Measurements from ENCODE around the gene AP1S3.
"Not testable (repeated sequence)": the region's sequence is repeated elsewhere in the genome, so short reads cannot be mapped to it uniquely, and the experiment has no call there.

AP1S3 gene

DNA sequence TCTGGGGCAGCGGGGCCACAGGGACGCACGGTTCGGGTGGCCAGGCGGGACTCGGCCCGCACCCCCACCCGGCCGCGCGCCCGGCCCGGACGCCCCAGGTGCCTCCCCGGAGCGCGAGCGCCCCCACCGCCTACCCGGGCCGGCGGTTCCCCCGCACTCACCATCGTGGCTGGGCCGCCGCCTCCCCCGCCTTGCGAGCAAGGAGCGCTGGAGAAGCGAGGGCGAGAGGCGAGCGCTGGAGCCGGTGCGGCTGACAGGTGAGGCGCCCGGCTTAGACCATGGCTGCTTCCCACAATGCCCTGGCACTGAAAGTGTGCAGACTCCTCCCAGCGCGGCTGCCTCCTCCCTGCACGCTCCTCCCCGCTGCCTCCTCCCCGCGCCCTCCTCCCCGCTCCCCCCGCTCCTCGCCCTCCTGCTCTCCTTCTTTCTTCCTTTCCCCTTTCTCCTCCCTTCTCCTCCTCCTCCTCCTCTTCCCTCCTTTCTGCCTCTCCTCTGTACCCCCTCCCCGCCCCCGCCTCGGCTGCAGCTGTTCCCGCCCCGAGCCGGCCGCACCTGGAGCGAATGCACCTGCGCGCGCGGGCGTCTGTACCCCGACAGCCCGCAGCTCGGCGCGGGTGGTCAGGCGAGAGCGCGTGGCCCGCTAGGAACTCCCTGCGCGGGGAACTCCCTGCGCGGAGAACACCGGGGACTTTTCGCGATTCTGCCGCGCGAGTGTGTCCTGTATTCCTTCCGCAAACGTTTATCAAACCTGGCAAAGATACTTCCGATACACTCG lies at the start of gene AP1S3:
Gene AP1S3, minus strand, starts transcription at position 296 of the 775 bp plus-strand sequence. Its CDS starts 132 bp downstream, at position 164.
- DNase-seq: peak; percentile 86

DNA sequence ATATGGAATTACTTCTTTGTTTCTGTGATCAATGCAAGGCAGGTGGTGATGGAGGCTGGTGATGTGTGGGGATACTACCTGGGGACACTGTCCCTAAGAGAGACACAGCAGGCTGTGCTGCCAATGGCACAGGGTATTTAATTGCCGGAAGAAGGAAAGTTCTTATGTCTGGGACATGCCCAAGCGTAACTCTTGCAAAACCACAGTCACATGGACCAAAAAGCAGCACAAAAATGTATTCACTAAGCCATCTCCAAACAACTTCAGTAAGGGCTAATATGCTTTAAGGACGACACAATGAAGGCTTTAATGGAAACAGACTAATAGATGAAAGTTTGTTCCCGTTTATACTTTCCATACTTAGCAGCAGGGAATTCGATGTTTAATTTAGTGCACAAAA lies 49.7 kb upstream of the AP1S3 start:
- DNase-seq: no peak

DNA sequence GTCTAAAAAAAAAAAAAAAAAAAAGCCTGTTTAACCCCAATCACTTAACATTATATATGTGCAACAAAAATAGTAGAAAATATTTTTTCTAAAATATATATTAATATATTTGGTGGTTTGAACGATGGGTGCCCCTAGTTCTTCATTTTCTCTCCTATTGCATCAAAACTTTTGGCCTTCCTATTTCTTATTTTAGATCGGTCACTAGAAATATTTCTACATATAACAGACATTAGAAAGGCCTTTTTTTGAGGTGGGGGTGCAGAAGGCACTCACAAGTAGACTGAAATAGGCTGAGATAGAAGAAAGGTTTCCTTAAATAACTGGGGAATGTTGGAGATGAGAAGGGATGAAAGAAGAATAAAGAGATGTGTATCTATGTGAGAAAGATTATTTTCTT lies 49.3 kb upstream of the AP1S3 start:
- DNase-seq: no peak

DNA sequence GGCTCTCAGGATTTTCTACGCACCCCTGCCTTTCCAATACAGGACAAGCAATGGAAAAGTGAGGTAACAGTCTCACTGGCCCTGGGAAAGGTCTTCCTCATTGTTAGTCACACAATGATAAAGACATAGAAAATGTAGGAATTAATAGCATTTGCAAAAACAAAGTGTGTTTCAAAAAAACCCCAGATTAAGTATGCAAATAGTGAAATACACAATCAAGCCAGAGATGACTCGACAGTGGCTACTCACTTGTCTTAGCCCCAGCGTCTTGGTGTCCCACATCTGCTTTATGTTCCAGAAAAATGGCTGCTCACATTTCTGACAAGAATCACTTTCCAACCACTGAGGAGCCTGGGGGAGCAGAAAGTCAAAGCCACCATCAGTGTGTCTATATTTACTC lies 47.0 kb upstream of the AP1S3 start:
- DNase-seq: no peak

DNA sequence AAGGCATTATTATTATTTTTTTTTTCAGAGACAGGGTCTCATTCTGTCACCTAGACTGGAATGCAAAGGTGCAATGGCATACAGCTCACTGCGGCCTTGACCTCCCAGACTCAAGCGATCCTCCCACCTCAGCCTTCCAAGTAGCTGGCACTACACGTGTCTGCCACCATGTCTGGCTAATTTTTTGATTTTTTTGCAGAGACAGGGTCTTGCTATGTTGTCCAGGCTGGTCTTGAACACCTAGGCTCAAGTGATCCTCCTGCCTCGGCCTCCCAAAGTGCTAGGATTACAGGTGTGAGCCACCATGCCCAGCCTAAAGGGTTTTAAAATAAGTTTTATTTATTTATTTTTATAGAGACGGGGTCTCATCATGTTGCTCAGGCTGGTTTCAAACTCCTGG lies 45.3 kb upstream of the AP1S3 start:
- no peak for DNase-seq

DNA sequence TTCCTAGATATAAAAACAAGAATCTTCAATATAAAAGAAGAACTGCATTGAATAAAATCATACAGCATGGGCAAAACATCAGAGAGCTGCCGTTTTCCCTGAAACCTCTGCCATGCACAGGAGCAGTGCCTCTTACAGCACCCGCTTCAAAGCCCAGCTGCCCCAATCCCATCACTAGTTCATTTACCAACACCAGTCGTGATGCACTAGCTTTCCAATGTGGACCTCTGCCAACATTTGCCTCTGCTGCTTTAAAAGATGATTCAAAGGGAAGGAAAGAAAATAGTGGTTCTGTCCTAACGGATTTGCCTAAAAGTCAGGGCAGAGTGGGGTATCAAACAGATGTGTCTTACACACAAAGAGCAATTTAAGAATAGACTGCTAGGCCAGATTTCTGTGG lies 43.4 kb upstream of the AP1S3 start:
- no peak for DNase-seq

DNA sequence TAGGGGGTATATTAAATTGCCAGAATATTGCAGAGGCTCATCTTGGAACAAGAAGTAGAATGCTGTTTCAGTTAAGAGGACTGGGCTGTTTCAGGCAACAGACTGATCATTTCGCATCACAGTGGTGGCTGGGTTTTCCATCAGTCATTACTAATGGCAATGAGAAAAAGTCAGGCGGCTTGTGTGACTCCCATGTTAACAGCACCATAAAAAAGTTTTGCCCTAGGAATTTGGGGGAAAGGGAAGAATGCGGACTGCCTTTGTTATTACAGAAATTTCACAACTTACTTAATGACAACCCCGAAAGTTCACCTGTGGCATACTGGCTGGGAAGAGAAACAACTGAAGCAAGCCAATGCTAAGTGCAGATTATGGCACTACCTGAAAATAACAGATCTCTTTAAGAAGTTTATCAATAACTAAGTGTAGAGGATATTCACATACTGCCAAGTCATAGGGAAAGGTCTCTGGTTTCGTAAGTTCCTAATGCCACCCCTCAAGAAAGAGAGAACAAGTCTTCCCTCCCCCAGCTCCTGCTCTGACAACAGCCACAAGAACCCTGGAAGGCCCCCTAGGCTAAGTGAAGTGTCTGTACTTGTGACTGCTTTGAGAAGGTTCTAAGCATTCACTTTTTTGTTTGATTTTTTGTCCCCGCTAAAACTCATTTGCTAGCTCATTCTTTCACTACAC lies 40.5 kb upstream of the AP1S3 start:
- peak; percentile 37 for DNase-seq

DNA sequence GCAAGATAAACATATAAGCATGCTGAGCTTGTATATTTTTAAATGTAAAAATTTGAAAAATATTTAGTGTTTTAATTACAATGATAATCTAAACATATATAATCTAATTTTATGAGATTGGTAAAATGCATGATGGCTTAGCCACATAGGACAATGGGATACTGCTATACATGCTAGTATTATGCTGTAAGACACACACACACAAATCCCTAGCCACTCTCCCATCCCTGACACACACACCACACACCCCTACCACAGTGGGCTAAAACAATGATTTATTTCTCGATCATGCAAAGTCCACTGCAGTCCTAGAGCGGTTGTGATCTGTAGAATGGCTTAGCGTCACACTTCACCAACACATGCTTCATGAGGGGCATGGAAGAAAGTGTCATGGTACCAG lies 36.3 kb upstream of the AP1S3 start:
- DNase-seq: no peak

DNA sequence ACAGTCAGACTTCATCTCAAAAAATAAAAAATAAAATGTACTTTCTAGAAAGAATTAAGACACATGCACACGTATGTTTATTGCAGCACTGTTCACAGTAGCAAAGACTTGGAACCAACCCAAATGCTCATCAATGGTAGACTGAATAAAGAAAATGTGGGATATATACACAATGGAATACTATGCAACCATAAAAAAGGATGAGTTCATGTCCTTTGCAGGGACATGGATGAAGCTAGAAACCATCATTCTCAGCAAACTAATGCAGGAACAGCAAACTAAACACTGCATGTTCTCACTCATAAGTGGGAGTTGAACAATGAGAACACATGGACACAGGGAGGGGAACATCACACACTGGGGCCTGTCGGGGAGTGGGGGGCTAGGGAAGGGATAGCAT lies 35.4 kb upstream of the AP1S3 start:
- DNase-seq: not testable (repeated sequence)

DNA sequence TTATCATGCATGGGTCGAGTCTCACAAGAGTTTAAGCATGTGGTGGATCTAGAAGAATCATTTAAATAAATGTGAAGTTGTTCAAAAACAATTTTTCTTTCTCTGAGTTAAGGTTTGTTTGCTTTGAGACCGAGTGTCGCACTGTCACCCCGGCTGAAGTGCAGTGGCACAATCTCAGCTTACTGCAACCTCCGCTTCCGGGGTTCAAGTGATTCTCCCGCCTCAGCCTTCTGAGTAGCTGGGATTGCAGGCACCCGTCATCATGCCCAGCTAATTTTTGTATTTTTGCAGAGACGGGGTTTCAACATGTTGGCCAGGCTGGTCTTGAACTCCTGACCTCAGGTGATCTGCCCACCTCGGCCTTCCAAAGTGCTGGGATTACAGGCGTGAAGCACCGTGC lies 34.3 kb upstream of the AP1S3 start:
- DNase-seq: not testable (repeated sequence)

DNA sequence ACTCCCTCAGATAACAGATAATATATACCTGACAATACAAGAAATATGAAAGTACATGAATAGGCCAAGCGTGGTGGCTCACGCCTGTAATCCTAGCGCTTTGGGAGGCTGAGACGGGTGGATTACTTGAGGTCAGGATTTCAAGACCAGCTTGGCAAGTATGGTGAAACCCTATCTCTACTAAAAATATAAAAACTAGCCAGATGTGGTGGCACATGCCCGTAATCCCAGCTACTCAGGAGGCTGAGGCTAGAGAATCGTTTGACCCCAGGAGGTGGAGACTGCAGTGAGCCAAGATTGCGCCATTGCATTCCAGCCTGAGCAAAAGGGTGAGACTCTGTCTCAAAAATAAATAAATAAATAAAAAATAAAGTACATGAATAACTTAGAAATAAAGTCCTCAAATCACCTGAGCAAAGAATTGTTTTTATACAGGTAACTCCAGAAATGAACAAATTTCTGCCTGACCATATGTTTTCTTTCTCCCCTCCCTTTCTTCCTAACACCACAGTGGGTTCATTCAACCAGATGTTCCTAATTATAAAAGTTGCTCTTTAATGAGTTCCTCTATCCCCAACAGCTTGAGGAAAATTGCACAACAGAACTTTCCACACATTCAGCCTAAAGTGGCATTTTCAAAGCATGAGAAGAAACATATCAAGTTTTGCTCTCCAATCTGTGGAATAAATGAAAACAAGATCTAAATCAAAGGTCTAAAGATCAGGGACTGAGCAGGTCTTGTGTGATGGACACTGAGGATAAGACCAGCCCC lies 33.6 kb upstream of the AP1S3 start:
- peak; percentile 58 for DNase-seq

DNA sequence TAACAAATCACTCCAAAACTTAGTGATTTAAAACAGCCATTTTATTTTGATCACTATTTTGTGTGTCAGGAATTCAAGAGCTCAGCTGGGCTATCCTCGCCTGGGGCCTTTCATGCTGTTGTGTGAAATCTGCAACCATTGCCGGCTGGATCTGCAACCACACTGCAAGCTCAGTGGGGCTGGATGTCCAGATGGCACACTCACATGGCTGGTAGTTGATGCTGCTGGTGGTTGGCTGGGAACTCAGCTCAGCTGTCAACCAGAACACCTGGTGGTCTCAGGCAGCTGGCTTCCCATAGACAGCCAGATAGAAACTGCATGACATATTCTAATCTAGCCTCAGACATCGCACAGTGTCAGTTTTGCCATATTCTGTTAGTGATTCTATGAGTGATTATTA lies 30.6 kb upstream of the AP1S3 start:
- no peak for DNase-seq

DNA sequence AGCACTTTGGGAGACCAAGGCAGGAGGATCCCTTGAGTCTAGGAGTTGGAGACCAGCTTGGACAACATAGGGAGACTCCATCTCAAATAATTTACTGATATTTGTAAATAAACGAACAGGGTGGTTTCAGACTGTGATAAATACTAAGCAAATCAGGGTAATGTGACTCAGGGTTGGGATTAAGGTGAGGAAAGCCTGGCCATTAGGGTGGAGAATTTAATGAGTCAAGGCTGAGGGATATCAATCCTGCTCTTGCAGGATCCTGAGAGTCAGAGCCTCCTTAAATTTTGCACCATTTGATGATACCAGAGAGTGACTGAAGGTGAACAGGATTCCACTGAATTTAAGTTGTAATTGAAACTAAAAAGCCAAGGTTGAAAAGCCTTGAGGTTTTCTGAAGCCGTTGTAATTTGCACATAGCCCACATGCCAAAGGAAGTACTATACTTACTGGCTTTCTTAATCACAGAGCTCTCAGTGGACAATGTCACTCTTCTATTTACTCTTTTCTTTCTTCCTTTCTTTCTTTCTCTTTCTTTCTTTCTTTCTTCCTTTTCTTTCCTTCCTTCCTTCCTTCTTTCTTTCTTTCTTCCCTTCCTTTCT lies 28.6 kb upstream of the AP1S3 start:
- peak; percentile 23 for DNase-seq

DNA sequence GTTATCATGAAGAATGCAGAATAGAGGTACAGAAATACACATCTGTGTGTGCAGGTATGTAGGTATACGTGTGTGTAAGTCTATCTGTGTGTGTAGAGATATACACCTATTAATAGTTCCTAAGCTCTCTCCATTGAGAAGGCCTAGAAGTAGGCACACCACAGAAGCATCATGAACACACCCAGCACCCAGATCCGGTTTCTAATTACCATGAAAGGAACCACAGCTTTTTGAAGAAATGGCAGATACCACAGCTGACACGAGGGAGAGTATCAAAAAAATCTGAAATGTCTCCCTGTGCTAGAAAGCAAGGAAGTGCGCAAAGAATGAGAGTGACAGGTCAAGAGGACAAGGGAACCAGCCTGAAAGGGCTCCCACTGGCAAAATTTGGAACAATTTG lies 27.7 kb upstream of the AP1S3 start:
- DNase-seq: no peak

DNA sequence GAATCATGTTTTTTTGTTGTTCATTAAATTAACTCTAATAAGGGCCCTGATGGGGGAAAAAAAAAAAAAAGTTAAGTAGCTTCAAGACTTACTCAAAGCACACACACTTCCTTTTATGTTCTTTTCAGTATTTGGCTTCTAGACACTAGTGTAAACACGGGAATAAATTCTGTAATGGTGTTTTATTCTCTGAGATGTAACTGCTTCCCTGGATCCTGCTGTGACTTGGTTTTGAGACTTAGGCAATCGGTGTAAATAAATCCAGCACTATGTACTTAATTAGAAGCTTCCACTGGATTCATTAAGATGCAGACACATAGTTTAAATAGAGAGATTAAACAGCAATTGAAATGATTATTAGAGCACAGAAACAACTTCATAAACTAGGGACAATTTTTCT lies 26.1 kb upstream of the AP1S3 start:
- no peak for DNase-seq

DNA sequence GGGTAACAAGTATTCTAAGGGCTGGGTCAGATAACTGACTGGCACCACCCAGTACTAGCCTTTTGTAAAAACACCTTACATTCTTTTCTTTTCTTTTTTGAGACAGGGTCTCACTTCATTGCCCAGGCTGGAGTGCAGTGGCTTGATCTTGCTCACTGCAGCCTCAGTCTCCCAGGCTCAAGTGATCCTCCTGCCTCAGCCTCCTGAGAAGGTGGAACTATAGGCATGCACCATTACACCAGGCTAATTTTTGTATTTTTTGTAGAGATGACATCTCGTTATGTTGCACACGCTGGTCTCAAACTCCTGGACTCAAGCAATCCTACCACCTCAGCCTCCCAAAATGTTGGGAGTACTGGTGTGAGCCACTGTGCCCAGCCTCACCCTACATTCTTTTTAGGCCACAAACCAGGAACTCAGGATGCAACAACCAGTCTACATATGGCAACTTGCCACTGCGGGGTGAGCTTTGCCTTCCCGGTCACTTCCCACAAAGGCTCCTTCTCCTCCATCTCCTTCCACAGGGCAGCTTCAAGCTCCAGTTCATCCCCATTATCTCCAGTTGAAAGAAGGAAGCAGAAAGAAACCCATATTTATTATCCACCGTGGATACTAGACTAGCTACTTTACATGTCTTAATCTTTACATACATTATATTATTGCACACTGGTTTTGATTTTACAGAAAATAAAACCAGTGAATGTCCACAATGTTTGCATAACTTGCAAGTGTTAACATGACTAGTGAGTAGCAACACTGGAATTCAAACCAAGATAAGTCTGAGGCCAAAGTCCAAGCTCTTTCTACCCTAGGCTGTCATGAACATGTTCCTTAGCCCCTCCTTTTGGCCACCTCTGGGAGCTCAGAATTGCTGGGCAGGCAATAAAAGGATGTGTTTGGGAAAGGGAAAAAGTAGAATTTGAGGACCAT lies 23.7 kb upstream of the AP1S3 start:
- DNase-seq: no peak

DNA sequence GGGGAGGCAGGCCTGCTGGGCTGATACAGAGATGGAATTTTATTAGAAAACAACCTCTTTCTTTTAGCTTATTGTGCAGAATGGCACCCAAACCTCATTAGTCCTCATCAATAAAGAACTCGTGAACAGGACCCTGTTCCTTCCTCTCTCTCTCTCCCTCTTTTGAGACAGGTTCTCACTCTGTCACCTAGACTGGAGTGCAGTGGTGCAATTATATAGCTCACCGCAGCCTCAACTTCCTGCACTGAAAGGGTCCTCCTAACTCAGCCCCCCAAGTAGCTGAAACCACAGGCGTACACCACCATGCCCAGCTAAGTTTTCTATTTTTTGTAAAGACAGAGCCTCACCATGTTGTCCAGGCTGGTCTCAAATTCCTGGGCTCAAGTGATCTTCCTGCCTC lies 21.7 kb upstream of the AP1S3 start:
- no peak for DNase-seq

DNA sequence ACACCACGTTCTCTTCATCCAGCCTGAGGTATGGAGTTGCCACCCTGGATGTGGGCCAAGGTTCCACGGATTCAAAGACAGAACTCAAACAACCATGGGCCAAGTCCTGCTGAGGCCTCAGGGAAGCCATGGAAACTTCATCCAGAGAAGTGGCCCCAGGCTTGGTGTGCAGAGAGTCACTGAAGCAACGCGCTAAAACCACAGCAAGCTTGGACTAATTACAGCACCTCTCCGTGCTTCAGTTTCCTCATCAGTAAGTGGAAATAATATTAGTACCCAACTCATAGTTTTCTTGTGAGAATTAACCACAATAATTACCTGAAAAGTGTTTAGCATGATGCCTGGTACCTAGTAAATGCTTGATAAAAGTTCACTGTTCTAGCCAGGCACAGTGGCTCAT lies 19.2 kb upstream of the AP1S3 start:
- DNase-seq: no peak

DNA sequence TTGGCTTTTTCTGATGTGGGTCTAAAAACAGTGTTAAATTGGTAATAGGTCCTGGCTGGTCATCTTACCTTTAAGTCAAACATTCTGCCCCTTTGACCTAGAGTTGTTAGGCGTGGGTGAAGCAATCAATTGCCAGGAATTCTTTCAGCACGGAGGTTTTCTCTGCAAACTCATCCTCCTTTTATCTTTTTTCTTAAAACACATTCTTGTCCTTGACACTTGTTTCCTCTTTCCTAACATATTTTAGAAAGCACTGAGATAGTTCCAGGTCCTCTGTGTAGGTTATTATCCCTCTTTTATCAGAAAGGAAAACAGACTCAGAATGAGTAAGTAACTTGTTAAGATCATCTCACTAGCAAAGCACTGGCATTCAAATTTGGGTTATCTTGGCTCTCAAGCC lies 18.6 kb upstream of the AP1S3 start:
- no peak for DNase-seq

DNA sequence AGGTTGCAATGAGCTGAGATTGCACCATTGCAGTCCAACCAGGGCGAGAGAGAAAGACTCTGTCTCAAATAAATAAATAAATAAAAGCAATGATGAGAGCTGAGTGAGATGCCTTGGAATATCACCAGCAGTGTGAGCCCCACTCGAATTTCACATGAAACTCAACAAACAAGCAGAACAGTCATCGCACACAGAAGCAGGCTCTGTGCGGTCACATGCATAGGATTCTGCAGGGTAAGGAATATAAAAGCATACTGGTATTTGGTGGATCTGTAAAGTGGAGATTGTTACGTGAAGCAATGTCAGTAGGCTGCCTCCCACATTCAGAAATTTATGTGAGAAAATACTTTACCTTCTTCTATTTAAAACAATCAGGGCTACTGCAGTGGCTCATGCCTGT lies 18.0 kb upstream of the AP1S3 start:
- no peak for DNase-seq

DNA sequence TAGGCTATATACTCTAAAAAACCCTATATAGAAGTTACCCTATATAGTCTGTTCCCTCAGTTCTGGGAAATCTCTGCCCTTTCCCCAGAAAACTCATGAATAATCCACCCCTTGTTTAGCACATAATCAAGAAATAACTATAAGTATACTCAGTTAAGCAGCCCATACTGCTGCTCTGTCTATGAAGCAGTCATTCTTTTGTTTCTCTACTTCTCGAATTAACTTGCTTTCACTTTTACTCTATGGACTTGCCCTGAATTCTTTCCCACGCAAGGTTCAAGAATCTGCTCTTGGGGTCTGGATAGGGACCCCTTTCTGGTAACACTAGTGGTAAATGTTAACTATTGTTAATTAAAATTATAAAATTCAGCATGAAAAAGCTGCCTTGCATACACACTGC lies 17.4 kb upstream of the AP1S3 start:
- DNase-seq: no peak

DNA sequence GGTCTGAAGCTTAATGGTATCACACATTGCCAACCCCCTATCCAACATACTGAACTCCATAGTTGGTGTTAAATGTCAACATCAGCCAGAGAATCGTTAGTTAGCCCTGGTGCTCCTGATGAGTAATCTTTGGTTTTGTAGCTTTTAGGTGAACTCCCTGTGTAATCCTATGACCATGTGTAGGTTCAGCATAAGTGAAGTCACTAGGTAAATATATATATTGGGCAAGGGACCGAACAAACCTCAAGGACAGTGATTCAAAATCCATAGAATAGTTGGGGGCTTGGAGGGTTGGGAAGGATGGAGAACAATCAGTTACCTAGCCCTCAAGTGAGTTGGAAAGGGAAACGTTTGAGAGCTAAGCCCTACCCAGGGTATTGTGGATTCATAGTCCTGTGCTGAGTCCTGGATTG lies 16.0 kb upstream of the AP1S3 start:
- no peak for DNase-seq
